GM23338 (cell line): Measurements from ENCODE around the gene ALX3. TPM values are rescaled to one million over a fixed set of nuclear protein-coding genes. Genes with fewer than 3 reads are reported as not detected.

Experiments
- ATAC-seq: fragments of 200-7000 bp; cut with Tn5 transposase; 3 replicates; pipeline ENCODE4 v1.9.1; 2020
- DNase-seq: peaks from one replicate; pipeline ENCODE4 v3.0.0-alpha.2; 2015; ENCODE audit warnings: low spot score
- H2AFZ ChIP-seq: fragments of 200-600 bp; sonication (generic); 2 replicates; pipeline ENCODE4 v1.8.0; 2016; ENCODE audit warnings: antibody characterized with exemption, mild to moderate bottlenecking, moderate library complexity
- H3F3A ChIP-seq: fragments of 200-600 bp; sonication (generic); replicated peaks from 2 replicates; pipeline ENCODE4 v1.8.0; 2017; ENCODE audit warnings: antibody characterized with exemption, mixed run types, low read depth
- H3K27ac ChIP-seq: fragments of 200-600 bp; sonication (generic); 2 replicates; pipeline ENCODE4 v1.6.1; 2016; ENCODE audit warnings: low read depth
- H3K27me3 ChIP-seq: fragments of 200-600 bp; sonication (generic); 2 replicates; pipeline ENCODE4 v1.8.0; 2016; ENCODE audit warnings: mild to moderate bottlenecking, mixed run types, moderate library complexity; ENCODE audit not compliant: insufficient read depth
- H3K36me3 ChIP-seq: fragments of 200-600 bp; sonication (generic); 2 replicates; pipeline ENCODE4 v1.8.0; 2016; ENCODE audit warnings: mild to moderate bottlenecking; ENCODE audit not compliant: insufficient read depth
- H3K4me1 ChIP-seq: fragments of 200-600 bp; sonication (generic); 2 replicates; pipeline ENCODE4 v1.8.0; 2016; ENCODE audit warnings: mild to moderate bottlenecking, moderate library complexity; ENCODE audit not compliant: insufficient read depth
- H3K4me2 ChIP-seq: fragments of 200-600 bp; sonication (generic); 2 replicates; pipeline ENCODE4 v1.7.1; 2017; ENCODE audit warnings: mixed run types
- H3K4me3 ChIP-seq: fragments of 200-600 bp; sonication (generic); 2 replicates; pipeline ENCODE4 v1.6.1; 2016; ENCODE audit warnings: mixed run types
- H3K79me2 ChIP-seq: fragments of 200-600 bp; sonication (generic); replicated peaks from 2 replicates; pipeline ENCODE4 v1.8.0; 2017; ENCODE audit warnings: mild to moderate bottlenecking; ENCODE audit not compliant: insufficient read depth
- H3K9me2 ChIP-seq: fragments of 200-600 bp; sonication (generic); 2 replicates; pipeline ENCODE4 v1.8.0; 2017; ENCODE audit not compliant: insufficient read depth
- H4K20me1 ChIP-seq: fragments of 200-600 bp; sonication (generic); replicated peaks from 2 replicates; pipeline ENCODE4 v1.8.0; 2017; ENCODE audit warnings: mild to moderate bottlenecking; ENCODE audit not compliant: insufficient read depth
- H3K27ac Mint-ChIP-seq: 2 replicates; pipeline ENCODE4 v1.8.0; 2020; ENCODE audit warnings: inconsistent platforms, mild to moderate bottlenecking, moderate library complexity, mixed read lengths
- H3K27me3 Mint-ChIP-seq: 3 replicates; pipeline ENCODE4 v1.8.0; 2022; ENCODE audit warnings: low read depth, mild to moderate bottlenecking, moderate library complexity, mixed read lengths, inconsistent platforms; ENCODE audit not compliant: insufficient read depth, poor library complexity
- H3K36me3 Mint-ChIP-seq: 3 replicates; pipeline ENCODE4 v1.8.0; 2021; ENCODE audit warnings: low read depth, mild to moderate bottlenecking, inconsistent platforms, moderate library complexity, mixed read lengths
- H3K4me1 Mint-ChIP-seq: 3 replicates; pipeline ENCODE4 v1.8.0; 2020; ENCODE audit warnings: mild to moderate bottlenecking, inconsistent platforms, mixed read lengths
- H3K4me3 Mint-ChIP-seq: 3 replicates; pipeline ENCODE4 v1.8.0; 2021; ENCODE audit warnings: moderate library complexity, mild to moderate bottlenecking, inconsistent platforms, mixed read lengths
- H3K9me3 Mint-ChIP-seq: 3 replicates; pipeline ENCODE4 v1.8.0; 2020; ENCODE audit warnings: moderate library complexity, mild to moderate bottlenecking, inconsistent platforms, mixed read lengths
- CTCF ChIP-seq, 2 experiments: fragments of 200-600 bp in 1 of 2; sonication (generic) in 1 of 2; conservative IDR thresholded peaks; 2 replicates each; pipeline versions ENCODE4 v1.5.1 to v1.6.1; 2016 to 2017; ENCODE audit warnings: antibody characterized with exemption in 2 of 2, low read depth in 2 of 2, mild to moderate bottlenecking in 2 of 2, moderate library complexity in 1 of 2
- ETS1 ChIP-seq: IDR thresholded peaks from 2 replicates; pipeline ENCODE4 v1.6.1; 2016; ENCODE audit warnings: antibody characterized with exemption
- NANOG ChIP-seq: IDR thresholded peaks from 2 replicates; pipeline ENCODE4 v1.6.1; 2016; ENCODE audit warnings: antibody characterized with exemption, borderline replicate concordance
- STAT1 ChIP-seq: IDR thresholded peaks from one replicate; pipeline ENCODE4 v1.6.1; 2016; ENCODE audit warnings: antibody characterized with exemption; ENCODE audit not compliant: unreplicated experiment
- ZNF331 ChIP-seq: fragments of 250-450 bp; sonication (Bioruptor Pico); IDR thresholded peaks from 2 replicates; pipeline ENCODE4 v1.5.0; 2020; ENCODE audit warnings: low read depth, mild to moderate bottlenecking, moderate library complexity
- ZNF462 ChIP-seq: fragments of 250-450 bp; sonication (Bioruptor Pico); IDR thresholded peaks from 2 replicates; pipeline ENCODE4 v1.5.0; 2020; ENCODE audit warnings: mild to moderate bottlenecking, moderate library complexity
- polyA plus RNA-seq: library from polyadenylated mRNA; unstranded; fragments of >200 nt; fragmentation: Nextera tagmentation; extraction: Ambion mirVana; gene quantifications from 2 replicates; pipeline ENCODE4 v1.2.1, GENCODE V29; 2016
- total RNA-seq: library from RNA; depleted of rRNA; stranded (reverse); fragments of >200 nt; shearing (Covaris generic); gene quantifications from 2 replicates; pipeline ENCODE4 v1.2.3, GENCODE V29; 2014

Gene ALX3
- total and polyA plus RNA-seq, 2 experiments from 2014 or later: not detected

- Histone ChIP-seq H3K36me3 (peaks cover 46% of the 10 kb centered on the region), H3F3A (no peaks in the 10 kb centered on the region), H3K27ac (no peak overlapping the region), H2AFZ (no peak overlapping the region), H4K20me1 (peaks cover 10% of the 10 kb centered on the region; the same call in 1 of the 2 replicates), H3K4me2 (no peak overlapping the region), H3K27me3 (no peaks in the 10 kb centered on the region), H3K4me1 (no peaks in the 10 kb centered on the region), H3K79me2 (no peaks in the 10 kb centered on the region), H3K9me2 (no peaks in the 10 kb centered on the region), H3K4me3 (no peak overlapping the region)
- Mint-ChIP-seq H3K4me1 (no peaks in the 10 kb centered on the region), H3K27me3 (peaks cover 5% of the 10 kb centered on the region), H3K36me3 (peaks cover 90% of the 10 kb centered on the region), H3K9me3 (no peaks in the 10 kb centered on the region), H3K27ac (no peak overlapping the region), H3K4me3 (no peak overlapping the region)
- TF ChIP-seq CTCF (conservative IDR thresholded peaks at IDR 0.05; ENCODE audit: low read depth in 2 of 2) (no peak), ZNF331 (no peak), ETS1 (no peak), STAT1 (no peak), ZNF462 (no peak), NANOG (no peak)
- no peak for ATAC-seq
- no peak for DNase-seq
These were observed 19.7 kb downstream of the ALX3 start for GRCh38 chr1:110050602-110051261.
